Measurements from ENCODE around the gene SERHL2.
"Not testable (repeated sequence)": the region's sequence is repeated elsewhere in the genome, so short reads cannot be mapped to it uniquely, and the experiment has no call there.

Gene SERHL2

DNA sequence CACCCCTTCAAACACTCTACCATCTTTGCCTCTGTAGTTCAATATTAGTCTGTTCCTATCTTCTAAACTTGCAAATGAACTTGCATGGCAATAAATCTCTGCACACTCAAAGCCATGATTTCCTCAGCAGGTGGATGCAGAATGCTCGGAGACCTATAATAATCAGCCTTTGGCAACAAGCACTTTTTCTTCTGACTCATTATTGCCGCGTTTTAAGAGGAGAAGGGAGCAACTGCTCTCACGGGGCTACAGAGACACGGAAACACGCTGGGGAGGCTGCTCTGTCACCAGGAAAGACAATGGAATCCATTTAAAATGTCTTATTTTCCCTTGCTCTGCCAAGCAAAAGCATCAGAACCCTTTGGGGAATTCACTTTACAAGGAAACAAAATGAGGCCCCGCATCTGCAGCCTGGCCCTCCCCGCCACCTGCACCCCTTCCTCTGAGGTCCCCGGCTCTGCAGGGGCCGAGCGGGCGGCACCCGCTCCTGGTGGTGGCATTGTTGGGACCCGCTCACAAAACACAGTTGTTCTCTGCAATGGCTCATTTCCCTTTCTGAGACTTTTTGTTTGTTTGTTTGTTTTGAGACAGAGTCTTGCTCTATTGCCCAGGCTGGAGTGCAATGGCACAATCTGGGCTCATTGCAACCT is 18.5 kb upstream of the SERHL2 start:
- DNase-seq (ENCODE audit: low spot score): not testable (repeated sequence)

DNA sequence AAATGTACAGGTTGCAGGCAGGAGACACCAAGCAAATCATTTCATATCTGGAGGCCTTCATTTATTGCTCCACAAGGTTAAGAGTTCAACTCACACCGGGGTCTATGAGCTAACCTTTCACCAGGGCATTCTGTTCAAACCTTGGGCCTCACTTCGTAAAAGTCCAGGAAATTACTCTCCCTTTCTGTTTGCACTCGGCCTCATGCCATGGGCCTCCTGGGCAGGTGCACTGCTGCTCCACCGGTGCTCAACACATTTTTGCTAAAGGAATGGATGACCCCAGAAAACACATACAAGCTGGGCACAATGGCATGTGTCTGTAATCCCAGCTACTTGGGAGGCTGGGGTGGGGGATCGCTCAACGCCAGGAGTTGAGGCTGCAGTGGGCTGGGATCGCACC is 17.6 kb upstream of the SERHL2 start:
- DNase-seq (ENCODE audit: low spot score): no peak

DNA sequence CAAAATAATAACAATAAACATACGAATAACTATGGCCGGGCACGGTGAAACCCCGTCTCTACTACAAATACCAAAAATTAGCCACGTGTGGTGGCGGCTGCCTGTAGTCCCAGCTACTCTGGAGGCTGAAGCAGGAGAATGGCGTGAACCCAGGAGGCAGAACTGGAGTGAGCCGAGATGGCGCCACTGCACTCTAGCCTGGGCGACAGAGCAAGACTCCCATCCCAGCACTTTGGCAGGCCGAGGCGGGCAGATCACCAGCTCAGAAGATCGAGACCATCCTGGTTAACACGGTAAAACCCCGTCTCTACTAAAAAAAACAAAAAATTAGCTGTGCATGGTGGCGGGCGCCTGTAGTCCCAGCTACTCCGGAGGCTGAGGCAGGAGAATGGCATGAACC is 17.1 kb upstream of the SERHL2 start:
- not testable (repeated sequence) for DNase-seq (ENCODE audit: low spot score)

DNA sequence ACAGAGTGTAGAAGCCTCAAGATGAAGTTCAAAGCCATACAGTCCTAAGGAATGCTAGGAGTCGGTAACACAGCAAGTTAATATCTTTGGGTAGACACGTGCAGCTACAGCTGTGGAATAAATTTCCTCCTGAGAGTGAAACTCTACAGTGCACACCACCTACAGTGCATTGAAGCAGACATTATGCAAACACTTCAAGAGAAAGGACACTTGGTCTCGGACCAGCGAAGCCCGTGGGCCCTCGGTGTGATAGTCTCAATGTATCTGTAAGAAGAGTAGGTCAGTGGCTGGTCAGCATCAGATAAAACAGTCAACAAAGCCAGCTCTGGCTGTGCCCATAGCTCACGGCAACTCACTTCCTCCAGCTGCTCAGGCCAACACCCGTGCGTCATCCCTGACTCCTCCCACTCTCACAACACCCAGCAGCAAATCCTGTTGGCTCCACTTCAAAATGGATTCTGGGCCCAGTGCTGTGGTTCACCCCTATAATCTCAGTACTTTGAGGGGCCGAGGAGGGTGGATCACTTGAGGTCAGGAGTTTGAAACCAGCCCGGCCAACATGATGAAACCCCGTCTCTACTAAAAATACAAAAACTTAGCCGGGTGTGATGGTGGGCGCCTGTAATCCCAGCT is 16.4 kb upstream of the SERHL2 start:
- not testable (repeated sequence) for DNase-seq (ENCODE audit: low spot score)

DNA sequence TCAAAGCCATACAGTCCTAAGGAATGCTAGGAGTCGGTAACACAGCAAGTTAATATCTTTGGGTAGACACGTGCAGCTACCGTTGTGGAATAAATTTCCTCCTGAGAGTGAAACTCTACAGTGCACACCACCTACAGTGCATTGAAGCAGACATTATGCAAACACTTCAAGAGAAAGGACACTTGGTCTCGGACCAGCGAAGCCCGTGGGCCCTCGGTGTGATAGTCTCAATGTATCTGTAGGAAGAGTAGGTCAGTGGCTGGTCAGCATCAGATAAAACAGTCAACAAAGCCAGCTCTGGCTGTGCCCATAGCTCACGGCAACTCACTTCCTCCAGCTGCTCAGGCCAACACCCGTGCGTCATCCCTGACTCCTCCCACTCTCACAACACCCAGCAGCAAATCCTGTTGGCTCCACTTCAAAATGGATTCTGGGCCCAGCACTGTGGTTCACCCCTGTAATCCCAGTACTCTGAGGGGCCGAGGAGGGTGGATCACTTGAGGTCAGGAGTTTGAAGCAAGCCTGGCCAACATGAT is 14.5 kb upstream of the SERHL2 start:
- not testable (repeated sequence) for DNase-seq (ENCODE audit: low spot score)

DNA sequence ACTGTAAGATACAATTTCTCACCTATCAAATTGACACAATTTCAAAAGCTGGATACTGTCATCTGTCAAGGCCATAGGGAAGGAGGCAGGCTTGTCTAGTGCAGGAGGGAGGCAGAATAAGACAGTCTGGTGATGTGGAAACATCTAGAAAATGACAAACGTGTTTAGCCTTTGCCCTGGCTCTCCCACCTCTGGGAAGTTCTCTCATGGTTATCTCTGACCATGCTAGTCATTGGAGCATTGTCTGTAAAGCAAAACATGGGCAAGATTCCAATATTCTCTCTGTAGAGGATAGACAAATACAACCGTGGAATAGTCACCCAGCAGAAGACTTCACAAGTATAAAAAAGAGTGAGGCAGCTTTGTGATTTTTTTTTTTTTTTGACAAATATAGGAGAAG is 9.1 kb upstream of the SERHL2 start:
- no peak for DNase-seq (ENCODE audit: low spot score)

DNA sequence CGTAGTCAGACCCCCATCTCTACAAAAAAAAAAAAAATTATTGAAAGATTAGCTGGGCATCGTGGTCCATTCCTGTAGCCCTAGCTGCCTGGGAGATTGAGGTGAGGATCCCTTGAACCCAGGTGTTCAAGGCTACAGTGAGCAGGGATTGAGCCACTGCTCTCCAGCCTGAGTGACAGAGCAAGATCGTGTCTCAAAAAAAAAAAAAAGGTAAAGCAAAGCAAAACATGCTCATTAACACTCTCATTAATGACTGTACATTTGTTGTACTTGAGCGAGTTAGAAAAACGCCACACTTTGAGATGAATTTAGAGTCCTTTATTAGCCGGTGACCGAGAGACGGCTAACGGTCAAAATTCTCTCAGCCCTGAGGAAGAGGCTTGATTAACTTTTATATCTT is 6.2 kb upstream of the SERHL2 start:
- no peak for DNase-seq (ENCODE audit: low spot score)

DNA sequence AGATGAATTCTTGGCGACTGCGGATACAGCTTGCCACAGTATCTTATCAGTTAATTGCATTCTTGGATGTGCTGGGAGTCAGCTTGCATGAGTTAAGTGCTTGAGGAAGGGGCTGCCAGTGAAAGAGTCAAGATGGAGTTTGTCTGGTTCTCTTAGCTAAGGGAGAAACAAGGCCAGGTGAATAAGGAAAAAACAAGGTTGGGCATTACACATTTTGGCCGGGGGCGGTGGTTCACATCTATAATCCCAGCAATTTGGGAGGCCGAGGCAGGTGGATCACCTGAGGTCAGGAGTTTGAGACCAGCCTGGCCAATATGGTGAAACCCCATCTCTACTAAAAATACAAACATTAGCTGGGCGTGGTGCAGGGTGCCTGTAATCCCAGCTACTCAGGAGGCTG is 5.6 kb upstream of the SERHL2 start:
- not testable (repeated sequence) for DNase-seq (ENCODE audit: low spot score)

DNA sequence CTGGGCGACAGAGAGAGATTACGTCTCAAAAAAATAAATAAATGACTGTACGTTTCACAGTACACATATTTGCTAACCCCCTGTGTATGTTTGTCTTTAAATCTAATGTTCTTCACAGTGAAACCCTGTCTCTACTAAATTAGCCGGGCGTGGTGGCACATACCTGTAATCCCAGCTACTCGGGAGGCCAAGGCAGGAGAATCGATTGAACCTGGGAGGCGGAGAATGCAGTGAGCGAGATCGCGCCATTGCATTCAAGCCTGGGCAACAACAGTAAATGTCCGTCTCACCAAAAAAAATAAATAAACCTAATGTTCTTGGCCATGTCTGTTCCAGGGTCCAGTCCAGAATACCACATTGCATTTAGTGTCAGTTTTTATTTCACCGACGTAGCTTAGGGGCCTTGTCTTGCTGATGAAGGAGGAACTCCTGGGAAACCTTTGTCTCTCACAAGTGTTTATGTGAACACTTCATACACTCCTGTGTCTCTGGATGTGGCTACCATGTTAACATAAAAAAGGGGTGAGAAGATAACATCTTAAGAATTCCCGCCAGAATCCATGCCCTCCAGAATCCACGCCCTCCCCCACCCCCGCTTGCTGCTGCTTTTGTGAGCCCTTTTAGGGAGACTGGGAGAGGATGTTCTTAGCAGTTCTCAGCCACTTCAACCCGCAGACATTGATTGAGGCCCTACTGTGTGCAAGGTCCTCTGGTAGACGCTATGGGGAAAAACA is 5.0 kb upstream of the SERHL2 start:
- DNase-seq (ENCODE audit: low spot score): no peak

DNA sequence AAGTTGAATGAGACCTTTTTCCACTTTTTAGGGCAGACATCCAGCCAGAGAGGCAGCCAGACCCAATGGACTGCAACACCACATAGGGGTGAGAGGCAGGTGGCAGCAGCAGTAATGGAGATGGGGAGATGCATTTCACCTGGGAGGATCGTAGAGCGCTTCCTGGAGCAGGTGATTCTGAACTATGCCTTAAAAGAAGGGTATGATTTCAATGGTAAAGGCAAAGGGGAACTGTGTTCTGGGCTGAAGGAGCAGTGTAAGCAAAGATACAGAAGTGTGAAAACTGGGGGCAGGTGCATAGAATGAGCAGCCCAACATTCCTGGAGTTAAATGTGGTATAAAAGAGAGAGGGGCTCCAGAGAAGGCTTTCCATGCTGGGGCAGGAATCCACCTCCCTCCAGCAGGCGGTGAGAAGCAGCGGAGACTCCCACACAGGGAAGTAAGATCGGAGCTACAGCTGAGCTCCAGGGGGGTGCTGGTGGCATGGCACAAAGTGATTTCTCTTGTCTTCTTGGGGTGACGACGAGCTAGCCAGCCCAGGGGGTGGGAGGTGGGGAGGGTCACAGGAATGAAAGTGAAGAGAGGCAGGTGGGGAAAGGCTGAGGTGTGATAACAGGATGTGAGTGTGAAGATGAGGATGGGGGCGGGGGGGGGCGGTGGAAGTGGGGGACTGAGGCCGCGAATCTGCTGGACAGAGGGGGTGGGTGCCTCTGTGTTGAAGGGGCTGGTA is 4.3 kb upstream of the SERHL2 start:
- DNase-seq (ENCODE audit: low spot score): no peak

DNA sequence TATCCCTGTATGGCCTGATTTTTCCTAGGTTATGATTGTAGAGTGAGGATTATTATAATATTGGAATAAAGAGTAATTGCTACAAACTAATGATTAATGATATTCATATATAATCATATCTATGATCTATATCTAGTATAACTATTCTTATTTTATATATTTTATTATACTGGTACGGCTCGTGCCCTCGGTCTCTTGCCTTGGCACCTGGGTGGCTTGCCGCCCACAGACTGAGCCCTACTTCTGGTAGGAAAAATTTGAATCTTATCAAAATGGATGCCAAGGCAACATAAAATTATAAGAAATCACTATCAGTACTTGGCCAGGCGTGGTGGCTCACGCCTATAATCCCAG is 1.5 kb upstream of the SERHL2 start:
- not testable (repeated sequence) for DNase-seq (ENCODE audit: low spot score)

DNA sequence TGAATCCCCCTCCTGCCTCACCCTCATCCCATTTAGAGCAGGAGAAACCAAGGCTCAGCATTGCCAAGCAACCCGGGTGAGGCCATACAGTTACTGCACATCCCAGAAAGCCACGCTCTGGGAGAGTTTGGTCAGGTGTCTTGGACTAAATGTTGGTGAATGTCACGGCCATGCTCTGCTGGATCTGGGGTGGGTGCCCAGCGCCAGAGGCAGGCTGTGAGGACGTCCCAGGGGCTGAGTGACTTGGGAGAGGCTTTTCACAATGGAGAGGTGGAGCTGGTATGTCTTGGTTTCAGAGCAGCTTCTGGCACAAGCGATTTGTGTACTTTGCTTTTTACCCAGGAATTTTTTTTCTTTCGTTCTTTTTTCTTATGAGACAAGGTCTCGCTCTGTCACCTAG is 6.6 kb downstream of the SERHL2 start:
- no peak for DNase-seq (ENCODE audit: low spot score)

DNA sequence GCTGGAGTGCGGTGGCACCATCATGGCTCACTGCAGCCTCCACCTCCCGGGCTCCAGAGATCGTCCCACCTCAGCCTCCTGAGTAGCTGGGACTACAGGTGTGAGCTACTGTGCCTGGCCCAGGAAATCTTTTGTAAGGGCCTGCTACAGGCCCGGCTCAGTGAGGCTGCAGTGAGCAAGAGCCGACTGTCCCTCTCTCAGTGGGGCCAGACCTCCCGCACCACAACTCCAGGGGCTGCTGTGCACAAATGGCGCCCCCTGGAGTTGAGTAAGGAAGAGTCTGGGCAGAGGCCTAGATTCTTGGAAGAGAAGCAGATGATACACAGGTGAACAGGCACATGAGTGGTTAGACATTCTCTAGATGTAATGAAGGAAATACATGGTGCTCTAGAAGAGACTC is 7.0 kb downstream of the SERHL2 start:
- no peak for DNase-seq (ENCODE audit: low spot score)

DNA sequence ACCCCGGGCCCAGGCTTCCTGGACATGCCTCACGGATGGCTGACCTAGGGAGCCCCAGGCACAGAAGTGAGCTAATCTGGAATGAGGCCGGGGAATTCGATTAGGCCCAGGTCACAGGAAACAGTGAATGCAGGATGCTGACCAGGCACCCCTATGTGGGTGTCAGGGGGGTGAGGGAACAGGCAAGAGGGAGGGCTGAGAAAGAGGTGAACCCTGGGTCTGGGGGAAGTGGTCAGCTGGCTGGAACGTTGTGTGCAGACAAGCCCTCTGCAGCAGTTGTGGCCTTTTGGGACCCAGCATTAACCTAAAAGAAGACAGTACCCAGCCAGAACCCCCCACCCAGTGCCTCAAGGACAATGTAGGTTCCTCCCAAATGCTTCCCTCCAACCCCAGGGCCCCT is 8.1 kb downstream of the SERHL2 start:
- no peak for DNase-seq (ENCODE audit: low spot score)

DNA sequence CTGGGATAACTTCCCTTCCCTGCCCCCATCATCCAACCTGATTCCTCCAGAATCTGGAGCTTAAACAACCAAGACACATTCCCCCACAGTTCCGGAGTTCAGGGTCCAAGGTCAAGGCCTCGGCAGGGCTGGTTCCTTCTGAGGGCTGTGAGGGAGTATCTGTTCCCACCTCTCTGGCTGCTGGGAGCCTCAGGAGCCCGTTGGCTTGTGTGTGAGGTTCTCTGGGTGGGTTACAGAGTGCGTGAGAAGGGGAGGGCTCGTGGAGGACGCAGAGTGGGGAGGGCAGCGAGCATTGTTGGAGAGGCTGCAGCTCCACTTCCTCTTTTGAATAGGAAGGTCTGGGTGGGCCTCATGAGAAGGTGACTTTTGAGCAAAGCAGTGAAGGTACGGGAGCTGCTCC is 8.5 kb downstream of the SERHL2 start:
- no peak for DNase-seq (ENCODE audit: low spot score)

DNA sequence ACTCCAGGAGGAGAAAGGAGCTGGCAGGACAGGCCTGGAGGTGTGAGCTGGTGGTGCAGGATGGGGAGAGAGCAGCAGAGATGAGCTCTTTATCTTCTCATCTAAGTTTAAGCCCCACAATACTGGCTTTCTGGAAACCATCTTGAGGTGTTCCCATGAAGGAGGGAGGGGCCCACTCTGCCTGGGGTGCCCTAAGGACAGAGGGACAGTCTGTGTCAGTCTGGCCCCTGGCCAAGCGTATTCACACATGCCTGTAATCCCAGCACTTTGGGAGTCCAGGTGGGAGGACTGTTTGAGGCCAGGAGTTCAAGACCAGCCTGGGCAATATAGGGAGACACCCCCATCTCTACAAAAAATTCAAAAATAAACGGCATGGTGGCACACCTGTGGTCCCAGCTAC is 8.9 kb downstream of the SERHL2 start:
- no peak for DNase-seq (ENCODE audit: low spot score)

DNA sequence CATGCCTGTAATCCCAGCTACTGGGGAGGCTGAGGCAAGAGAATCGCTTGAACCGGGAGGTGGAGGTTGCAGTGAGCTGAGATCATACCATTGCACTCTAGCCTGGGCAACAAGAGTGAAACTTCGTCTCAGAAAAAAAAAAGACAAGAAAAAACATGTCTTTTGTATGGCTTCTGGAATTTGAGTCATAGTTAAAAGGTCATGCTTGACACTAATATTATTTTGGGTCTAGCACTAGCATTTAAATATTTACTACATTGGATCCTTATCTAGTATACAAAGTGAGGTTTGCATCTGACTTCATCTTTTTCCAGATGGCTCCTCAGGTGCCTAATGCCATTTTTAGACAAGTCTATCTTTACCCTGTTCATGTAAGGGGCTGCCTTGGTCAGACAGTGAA is 10.2 kb downstream of the SERHL2 start:
- not testable (repeated sequence) for DNase-seq (ENCODE audit: low spot score)

DNA sequence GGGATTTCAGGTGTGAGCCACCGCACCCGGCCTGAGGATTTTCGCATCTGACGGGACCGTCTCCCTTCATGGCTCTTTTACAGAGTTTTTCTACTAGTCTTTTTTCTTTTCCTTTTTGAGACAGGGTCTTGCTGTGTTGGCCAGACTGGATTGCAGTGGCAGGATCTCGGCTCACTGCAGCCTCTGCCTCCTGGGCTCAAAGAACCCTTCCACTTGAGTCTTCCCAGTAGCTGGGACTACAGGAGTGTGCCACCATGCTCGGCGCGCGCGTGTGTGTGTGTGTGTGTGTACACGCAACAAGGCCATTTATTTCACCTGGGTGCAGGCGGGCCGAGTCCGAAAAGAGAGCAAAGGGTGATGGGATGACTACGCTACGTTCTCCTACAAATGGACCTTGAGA is 10.9 kb downstream of the SERHL2 start:
- DNase-seq (ENCODE audit: low spot score): no peak

DNA sequence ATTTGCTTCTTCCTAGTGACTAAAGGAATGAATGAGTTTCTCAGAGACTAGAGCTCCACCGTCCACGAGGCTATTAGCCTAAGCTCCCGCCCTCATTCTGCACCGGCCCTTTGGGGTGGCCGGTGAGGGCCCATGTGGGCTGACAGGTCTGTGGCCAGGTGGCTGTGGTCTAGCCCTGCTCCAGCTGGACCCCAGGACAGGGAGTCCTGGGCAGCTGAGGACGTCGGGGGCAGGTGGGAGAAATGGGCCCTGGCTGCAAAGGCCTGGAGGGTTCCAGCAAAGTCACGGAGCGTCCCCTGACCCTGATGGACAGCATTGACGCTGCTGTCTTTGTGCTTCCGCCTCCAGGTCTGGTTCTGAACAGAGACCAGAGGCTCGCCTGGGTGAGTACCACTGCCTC is 12.2 kb downstream of the SERHL2 start:
- no peak for DNase-seq (ENCODE audit: low spot score)

DNA sequence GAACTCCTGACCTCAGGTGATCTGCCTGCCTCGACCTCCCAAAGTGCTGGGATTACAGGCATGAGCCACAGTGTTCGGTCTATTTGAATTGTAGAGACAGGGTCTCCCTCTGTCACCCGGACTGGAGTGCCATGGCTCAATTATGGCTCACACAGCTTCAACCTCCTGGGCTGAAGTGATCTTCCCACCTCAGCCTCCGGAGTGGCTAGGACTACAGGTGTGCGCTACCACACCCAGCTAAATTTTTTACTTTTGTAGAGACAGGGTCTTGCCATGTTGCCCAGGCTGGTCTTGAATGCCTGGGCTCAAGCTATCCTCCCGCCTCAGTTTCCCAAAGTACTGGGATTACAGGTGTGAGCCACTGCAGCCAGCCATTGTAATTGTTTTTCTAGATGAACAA is 14.2 kb downstream of the SERHL2 start:
- DNase-seq (ENCODE audit: low spot score): not testable (repeated sequence)

DNA sequence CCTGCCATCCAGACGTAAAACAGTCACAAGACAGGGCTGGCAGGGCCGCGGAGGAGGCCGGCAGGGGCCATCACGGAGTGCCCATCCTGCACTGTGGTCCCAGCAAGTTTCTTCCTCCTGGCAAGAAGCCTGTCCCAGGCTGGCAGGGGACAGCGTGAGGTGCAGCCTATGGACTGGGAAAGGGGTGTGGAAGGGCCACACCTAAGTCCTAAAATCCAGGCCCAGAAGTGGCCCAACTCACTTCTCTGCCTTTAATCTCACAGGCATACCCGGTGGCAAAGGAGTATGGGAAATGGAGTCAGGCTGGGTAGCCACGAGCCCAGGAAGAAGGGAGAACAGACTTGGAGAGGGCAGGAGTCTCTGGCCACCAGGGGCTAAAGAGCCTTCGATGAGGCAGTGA is 16.8 kb downstream of the SERHL2 start:
- DNase-seq (ENCODE audit: low spot score): not testable (repeated sequence)

DNA sequence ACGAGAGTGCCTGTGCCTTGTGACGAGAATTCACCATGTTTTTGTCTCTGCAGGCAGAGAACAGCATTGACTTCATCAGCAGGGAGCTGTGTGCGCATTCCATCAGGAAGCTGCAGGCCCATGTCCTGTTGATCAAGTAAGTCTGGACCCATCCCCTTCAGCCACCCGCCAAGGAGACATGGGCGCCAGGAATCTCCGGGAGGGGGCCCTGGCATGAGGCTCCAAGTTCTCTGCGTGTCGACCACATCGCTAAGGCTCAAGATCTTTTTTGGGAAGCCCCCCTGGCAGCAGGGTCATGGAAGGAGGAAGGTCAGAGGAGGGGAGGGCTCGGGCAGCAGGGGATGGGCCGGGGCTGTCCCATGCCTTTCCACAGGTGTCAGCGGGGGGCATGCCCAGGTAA is 17.3 kb downstream of the SERHL2 start:
- not testable (repeated sequence) for DNase-seq (ENCODE audit: low spot score)

DNA sequence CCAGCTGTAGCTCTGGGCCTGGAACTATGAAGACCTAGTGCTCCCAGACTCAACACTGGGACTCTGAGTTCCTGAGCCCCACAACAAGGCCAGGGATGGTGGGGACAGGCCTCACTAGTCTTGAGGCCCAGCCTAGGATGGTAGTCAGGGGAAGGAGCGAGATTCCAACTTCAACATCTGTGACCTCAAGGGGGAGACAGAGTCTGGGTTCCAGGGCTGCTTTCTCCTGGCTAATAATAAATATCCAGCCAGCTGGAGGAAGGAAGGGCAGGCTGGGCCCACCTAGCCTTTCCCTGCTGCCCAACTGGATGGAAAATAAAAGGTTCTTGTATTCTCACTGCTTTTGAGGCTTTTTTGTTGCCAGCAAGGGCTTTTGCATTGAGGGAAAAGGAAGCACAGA is 20.3 kb downstream of the SERHL2 start:
- not testable (repeated sequence) for DNase-seq (ENCODE audit: low spot score)
